IMR-90 (cell line): ENCODE results near the gene KCNJ16. TPM values are rescaled to one million over a fixed set of nuclear protein-coding genes. Genes with fewer than 3 reads are reported as not detected.

Source experiments
- ATAC-seq: fragments of 200-7000 bp; cut with Tn5 transposase; 2 replicates; pipeline ENCODE4 v1.9.1; 2020; ENCODE audit warnings: low read depth, mild to moderate bottlenecking, moderate library complexity
- BruUV-seq: library from RNA; stranded (reverse); fragments of 400-500 nt; replicated peaks from 2 replicates; lab custom pipeline; 2021; lab: Mats Ljungman, UMichigan
- CTCF ChIA-PET: fragments of 300-600 bp; formaldehyde crosslinking; extraction: SDS; loops from one replicate; lab custom pipeline; 2021; ENCODE audit warnings: antibody characterized with exemption; lab: Yijun Ruan, JAX
- POLR2A ChIA-PET: fragments of 300-600 bp; sonication (Branson Sonifier 250); formaldehyde crosslinking; loops from one replicate; lab custom pipeline; 2022; ENCODE audit warnings: antibody characterized with exemption; ENCODE audit not compliant: unreplicated experiment; lab: Charles Lee
- DNase-seq: peaks from one replicate; pipeline ENCODE4 v3.0.0; 2013
- H2AFZ ChIP-seq: replicated peaks from 2 replicates; pipeline ENCODE3; 2013; ENCODE audit warnings: low read length, mild to moderate bottlenecking; ENCODE audit not compliant: poor library complexity
- H2AK5ac ChIP-seq: 2 replicates; pipeline ENCODE4 v1.6.1; 2013; ENCODE audit warnings: low read depth, low read length, inconsistent platforms
- H2AK9ac ChIP-seq: replicated peaks from 2 replicates; pipeline ENCODE3; 2013; ENCODE audit warnings: mild to moderate bottlenecking, low read depth, low read length, moderate library complexity; ENCODE audit not compliant: poor library complexity
- H2BK120ac ChIP-seq: 2 replicates; pipeline ENCODE4 v1.6.1; 2013; ENCODE audit warnings: low read depth, low read length, inconsistent platforms
- H2BK15ac ChIP-seq: 3 replicates; pipeline ENCODE4 v1.6.1; 2013; ENCODE audit warnings: low read depth, low read length, inconsistent platforms
- H2BK20ac ChIP-seq: 2 replicates; pipeline ENCODE4 v1.6.1; 2013; ENCODE audit warnings: low read depth, mild to moderate bottlenecking, inconsistent platforms, low read length, moderate library complexity
- H2BK5ac ChIP-seq: 2 replicates; pipeline ENCODE4 v1.6.1; 2013; ENCODE audit warnings: mild to moderate bottlenecking, low read depth, low read length, inconsistent platforms; ENCODE audit not compliant: poor library complexity, severe bottlenecking
- H3K14ac ChIP-seq: replicated peaks from 2 replicates; pipeline ENCODE4 v1.6.1; 2013; ENCODE audit warnings: low read depth, low read length, inconsistent platforms
- H3K18ac ChIP-seq: 2 replicates; pipeline ENCODE4 v1.6.1; 2013; ENCODE audit warnings: low read depth, low read length, control low read depth
- H3K23ac ChIP-seq: 2 replicates; pipeline ENCODE4 v1.6.1; 2013; ENCODE audit warnings: low read depth, low read length, inconsistent platforms
- H3K27ac ChIP-seq: 2 replicates; pipeline ENCODE4 v1.5.1; 2013; ENCODE audit warnings: mild to moderate bottlenecking, control low read depth, low read length; ENCODE audit not compliant: insufficient read depth
- H3K27me3 ChIP-seq: 2 replicates; pipeline ENCODE4 v1.6.1; 2013; ENCODE audit warnings: low read length; ENCODE audit not compliant: control insufficient read depth, insufficient read depth
- H3K36me3 ChIP-seq: 2 replicates; pipeline ENCODE4 v1.6.1; 2013; ENCODE audit warnings: low read length, mixed read lengths; ENCODE audit not compliant: control insufficient read depth, insufficient read depth
- H3K4ac ChIP-seq: 2 replicates; pipeline ENCODE4 v1.6.1; 2013; ENCODE audit warnings: low read depth, low read length, inconsistent platforms
- H3K4me1 ChIP-seq: 2 replicates; pipeline ENCODE4 v1.6.1; 2013; ENCODE audit warnings: low read length, mixed read lengths; ENCODE audit not compliant: control insufficient read depth, insufficient read depth
- H3K4me2 ChIP-seq: 2 replicates; pipeline ENCODE4 v1.6.1; 2013; ENCODE audit warnings: low read depth, mild to moderate bottlenecking, control low read depth, low read length, moderate library complexity
- H3K4me3 ChIP-seq: 2 replicates; pipeline ENCODE4 v1.5.1; 2013; ENCODE audit warnings: low read depth, mild to moderate bottlenecking, control low read depth, low read length, moderate library complexity; ENCODE audit not compliant: insufficient read depth
- H3K56ac ChIP-seq: 2 replicates; pipeline ENCODE4 v1.6.1; 2013; ENCODE audit warnings: low read length, inconsistent platforms; ENCODE audit not compliant: insufficient read depth; ENCODE audit errors: extremely low read depth
- H3K79me1 ChIP-seq, 2 experiments: 2 replicates each; pipeline ENCODE4 v1.6.1; 2013; ENCODE audit warnings: low read length in 2 of 2, inconsistent platforms in 1 of 2, low read depth in 1 of 2
- H3K9ac ChIP-seq: 2 replicates; pipeline ENCODE4 v1.6.1; 2013; ENCODE audit warnings: low read depth, low read length, control low read depth
- H3K9me1 ChIP-seq: 2 replicates; pipeline ENCODE4 v1.6.1; 2013; ENCODE audit warnings: low read length, inconsistent platforms; ENCODE audit not compliant: insufficient read depth
- H3K9me3 ChIP-seq: 2 replicates; pipeline ENCODE4 v1.6.1; 2013; ENCODE audit warnings: low read length; ENCODE audit not compliant: control insufficient read depth, insufficient read depth
- H4K20me1 ChIP-seq: 2 replicates; pipeline ENCODE4 v1.6.1; 2013; ENCODE audit warnings: low read length, inconsistent platforms; ENCODE audit not compliant: insufficient read depth
- H4K5ac ChIP-seq: 2 replicates; pipeline ENCODE4 v1.6.1; 2013; ENCODE audit warnings: mild to moderate bottlenecking, low read depth, low read length, control low read depth
- H4K8ac ChIP-seq, 2 experiments: 2 replicates each; pipeline ENCODE4 v1.6.1; 2013; ENCODE audit warnings: low read depth in 2 of 2, low read length in 2 of 2, control low read depth in 1 of 2, inconsistent platforms in 1 of 2
- H4K91ac ChIP-seq: 2 replicates; pipeline ENCODE4 v1.6.1; 2013; ENCODE audit warnings: low read depth, low read length, inconsistent platforms; ENCODE audit not compliant: insufficient read depth
- BHLHE40 ChIP-seq: fragments of 150-350 bp; IDR thresholded peaks from 2 replicates; pipeline ENCODE4 v1.6.1; 2016; ENCODE audit warnings: mild to moderate bottlenecking, low read depth, low read length
- CHD1 ChIP-seq: IDR thresholded peaks from 2 replicates; pipeline ENCODE4 v1.6.1; 2012; ENCODE audit warnings: low read depth, low read length, improper control_type of control experiment
- ELK1 ChIP-seq: fragments of 150-350 bp; IDR thresholded peaks from 2 replicates; pipeline ENCODE4 v1.6.1; 2016; ENCODE audit warnings: low read depth, mild to moderate bottlenecking, low read length, moderate library complexity, borderline replicate concordance
- FOS ChIP-seq: fragments of 150-350 bp; IDR thresholded peaks from 2 replicates; pipeline ENCODE4 v1.6.1; 2016; ENCODE audit warnings: low read depth, low read length
- MAFK ChIP-seq: IDR thresholded peaks from 2 replicates; pipeline ENCODE4 v1.6.1; 2012; ENCODE audit warnings: low read depth, low read length, improper control_type of control experiment
- MAZ ChIP-seq: IDR thresholded peaks from 2 replicates; pipeline ENCODE4 v1.6.1; 2012; ENCODE audit warnings: low read depth, mild to moderate bottlenecking, low read length, improper control_type of control experiment, moderate library complexity, borderline replicate concordance
- MXI1 ChIP-seq: IDR thresholded peaks from 2 replicates; pipeline ENCODE4 v1.6.1; 2012; ENCODE audit warnings: low read depth, mild to moderate bottlenecking, low read length, moderate library complexity, borderline replicate concordance
- NFE2L2 ChIP-seq: fragments of 150-350 bp; IDR thresholded peaks from 2 replicates; pipeline ENCODE4 v1.6.1; 2016; ENCODE audit warnings: low read depth, mild to moderate bottlenecking, low read length
- RAD21 ChIP-seq: IDR thresholded peaks from 2 replicates; pipeline ENCODE4 v1.6.1; 2012; ENCODE audit warnings: low read length, improper control_type of control experiment
- RCOR1 ChIP-seq: IDR thresholded peaks from 2 replicates; pipeline ENCODE4 v1.6.1; 2012; ENCODE audit warnings: mild to moderate bottlenecking, low read length, improper control_type of control experiment; ENCODE audit not compliant: insufficient replicate concordance
- SMC3 ChIP-seq: fragments of 150-350 bp; IDR thresholded peaks from 2 replicates; pipeline ENCODE4 v1.6.1; 2016; ENCODE audit warnings: low read depth, mild to moderate bottlenecking, antibody characterized with exemption, low read length, moderate library complexity
- USF2 ChIP-seq: fragments of 150-350 bp; IDR thresholded peaks from 2 replicates; pipeline ENCODE4 v1.6.1; 2017; ENCODE audit warnings: mild to moderate bottlenecking, antibody characterized with exemption, low read length, low read depth
- WGBS, 2 experiments: methylation state at CpG; one replicate each; pipeline versions ENCODE4 v1.1.5 to v1.1.7; 2013; ENCODE audit warnings: missing lambda C conversion rate in 2 of 2; ENCODE audit not compliant: insufficient read length in 1 of 2; ENCODE audit errors: extremely low coverage in 2 of 2; 5-methylcytosine and 5-hydroxymethylcytosine counted together
- dilution Hi-C: fragments of 300-500 bp; cut with HindIII; formaldehyde crosslinking; loops from one replicate; pipeline ENCODE4 v1.14.3; 2018; ENCODE audit warnings: low sequenced_read_pairs; ENCODE audit not compliant: unreplicated experiment
- in situ Hi-C: fragments of 300-500 bp; cut with MboI; formaldehyde crosslinking; loops from 3 replicates; pipeline ENCODE4 v1.14.3; 2019; ENCODE audit warnings: low sequenced_read_pairs, inconsistent platforms, mixed read lengths
- intact Hi-C: fragments of 100-400 bp; cut with micrococcal nuclease; formaldehyde crosslinking; loops from 2 replicates; pipeline ENCODE4 v1.10.0; 2022
- polyA plus RNA-seq, 3 experiments: library from polyadenylated mRNA; depleted of rRNA; stranded (reverse); fragments of >200 nt; gene quantifications; 2 replicates each; pipeline ENCODE4 v1.2.3, GENCODE V29; 2012; ENCODE audit warnings: low replicate concordance in 1 of 3
- total RNA-seq: library from RNA; depleted of rRNA; stranded (reverse); fragments of >200 nt; gene quantifications from 2 replicates; pipeline ENCODE4 v1.2.3, GENCODE V29; 2012

The KCNJ16 gene
- total and polyA plus RNA-seq, 2 of the 4 experiments (the other 2 are of a cell fraction): not detected

GRCh38 chr17:70127221-70127873 lies 52.3 kb downstream of the KCNJ16 start:
- ATAC-seq: no peak
- no peaks in the 10 kb centered on the region for H4K20me1 ChIP-seq
- no peak overlapping the region for H3K4me2 ChIP-seq
- H3K9me1 ChIP-seq: no peaks in the 10 kb centered on the region
- H2AK5ac ChIP-seq: no peak overlapping the region
- no peak overlapping the region for H2BK20ac ChIP-seq
- no peak overlapping the region for H3K14ac ChIP-seq
- no peaks in the 10 kb centered on the region for H3K4me1 ChIP-seq
- no peaks in the 10 kb centered on the region for H3K27me3 ChIP-seq
- H3K23ac ChIP-seq: no peak overlapping the region
- no peak overlapping the region for H3K4ac ChIP-seq
- H2BK5ac ChIP-seq: no peak overlapping the region
- H2AFZ ChIP-seq: no peak overlapping the region
- no peak overlapping the region for H4K8ac ChIP-seq
- no peak overlapping the region for H3K27ac ChIP-seq
- no peak for TF ChIP-seq MXI1
- no peak for TF ChIP-seq FOS
- TF ChIP-seq SMC3: no peak
- no peak for TF ChIP-seq BHLHE40
- TF ChIP-seq ELK1: no peak
- TF ChIP-seq CHD1: no peak
- TF ChIP-seq USF2: no peak
- no peak for TF ChIP-seq NFE2L2
- no peak for TF ChIP-seq RAD21
- TF ChIP-seq RCOR1: no peak
- TF ChIP-seq MAFK: no peak
- TF ChIP-seq MAZ: no peak
- dilution Hi-C loops: no loop called here
- H2BK120ac ChIP-seq: no peak overlapping the region
- H4K5ac ChIP-seq: no peak overlapping the region
- H3K56ac ChIP-seq: no peak overlapping the region
- H3K9ac ChIP-seq: no peak overlapping the region
- BruUV-seq: no TSS peak
- H4K91ac ChIP-seq: no peak overlapping the region
- DNase-seq: no peak
- in situ Hi-C loops: no loop called here
- WGBS, 2 experiments: no CpG with 5 or more reads among the region's 6 CpGs
- H2BK15ac ChIP-seq: no peak overlapping the region
- H3K4me3 ChIP-seq: no peak overlapping the region
- CTCF ChIA-PET: interaction anchor here (0.5 to 0.6 kb wide), 2 partner anchors 107 to 630 kb away, joined by 4 to 7 read pairs; no protein-coding TSS in a partner anchor
- no peaks in the 10 kb centered on the region for H3K79me1 ChIP-seq
- POLR2A ChIA-PET: no interaction called here
- intact Hi-C loops: no loop called here
- no peak overlapping the region for H3K18ac ChIP-seq
- H3K36me3 ChIP-seq: no peaks in the 10 kb centered on the region
- H2AK9ac ChIP-seq: no peak overlapping the region
- H3K9me3 ChIP-seq: no peaks in the 10 kb centered on the region
